Memory B cell (primary cell): ENCODE results near the gene MCHR1.
"Not testable (repeated sequence)": the region's sequence is repeated elsewhere in the genome, so short reads cannot be mapped to it uniquely, and the experiment has no call there.

Source experiments
- ATAC-seq: fragments of 150-1000 bp; cut with Tn5 transposase; 2 replicates; pipeline ENCODE4 v1.10.0; 2021; ENCODE audit warnings: low read depth, mild to moderate bottlenecking, moderate library complexity
- DNase-seq, 2 donors: peaks; one replicate each; pipeline ENCODE4 v3.0.0; 2022; ENCODE audit warnings: low spot score in 2 of 2
- H3K27ac Mint-ChIP-seq: one replicate; pipeline ENCODE4 v1.8.0; 2022; ENCODE audit warnings: mild to moderate bottlenecking, moderate library complexity, mixed read lengths
- H3K27me3 Mint-ChIP-seq: one replicate; pipeline ENCODE4 v1.8.0; 2022; ENCODE audit warnings: mixed read lengths
- H3K36me3 Mint-ChIP-seq: one replicate; pipeline ENCODE4 v1.8.0; 2022; ENCODE audit warnings: mild to moderate bottlenecking, mixed read lengths
- H3K4me1 Mint-ChIP-seq: one replicate; pipeline ENCODE4 v1.8.0; 2022; ENCODE audit warnings: mixed read lengths
- H3K4me3 Mint-ChIP-seq: one replicate; pipeline ENCODE4 v1.8.0; 2022; ENCODE audit warnings: mild to moderate bottlenecking, moderate library complexity, mixed read lengths
- H3K9me3 Mint-ChIP-seq: one replicate; pipeline ENCODE4 v1.8.0; 2022; ENCODE audit warnings: mixed read lengths

MCHR1 gene

DNA sequence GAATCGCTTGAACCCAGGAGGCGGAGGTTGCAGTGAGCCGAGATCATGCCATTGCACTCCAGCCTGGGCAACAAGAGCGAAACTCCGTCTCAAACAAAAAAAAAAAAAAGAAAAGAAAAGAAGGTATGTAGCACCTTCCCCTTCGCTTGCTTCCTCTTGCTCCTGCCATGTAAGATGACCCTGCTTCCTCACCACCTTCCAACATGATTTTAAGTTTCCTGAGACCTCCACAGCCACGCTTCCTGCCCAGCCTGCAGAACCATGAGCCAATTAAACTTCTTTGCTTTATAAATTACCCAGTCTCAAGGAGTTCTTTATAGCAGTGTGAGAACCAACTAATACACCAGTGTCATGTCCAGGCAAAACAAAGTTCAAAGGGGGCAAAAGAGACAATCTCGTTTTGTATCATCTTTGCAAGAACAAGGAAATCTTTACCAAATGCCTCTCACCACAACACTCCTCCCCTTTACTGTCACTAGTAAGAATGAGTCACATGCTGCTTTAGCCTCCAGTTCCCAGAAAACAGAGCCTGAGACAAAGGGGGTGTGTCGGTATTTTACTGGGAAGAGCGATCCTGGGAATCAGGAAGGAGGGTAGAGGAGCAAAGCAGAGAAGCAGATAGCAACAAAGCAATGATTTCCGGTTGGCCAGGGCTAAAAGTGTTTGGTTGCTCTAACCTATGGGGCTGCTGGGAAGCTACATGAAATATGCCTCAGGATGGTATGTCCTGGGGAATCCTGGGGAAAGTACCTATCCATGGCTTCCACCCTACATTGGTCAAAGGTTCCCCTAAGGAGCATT lies 10.5 kb upstream of the MCHR1 start:
- Mint-ChIP-seq H3K9me3 (no peaks in the 10 kb centered on the region), H3K27ac (no peak overlapping the region), H3K27me3 (no peaks in the 10 kb centered on the region), H3K4me1 (peaks cover 4% of the 10 kb centered on the region), H3K4me3 (no peak overlapping the region), H3K36me3 (no peaks in the 10 kb centered on the region)
- ATAC-seq (no peak), DNase-seq (no peak)

DNA sequence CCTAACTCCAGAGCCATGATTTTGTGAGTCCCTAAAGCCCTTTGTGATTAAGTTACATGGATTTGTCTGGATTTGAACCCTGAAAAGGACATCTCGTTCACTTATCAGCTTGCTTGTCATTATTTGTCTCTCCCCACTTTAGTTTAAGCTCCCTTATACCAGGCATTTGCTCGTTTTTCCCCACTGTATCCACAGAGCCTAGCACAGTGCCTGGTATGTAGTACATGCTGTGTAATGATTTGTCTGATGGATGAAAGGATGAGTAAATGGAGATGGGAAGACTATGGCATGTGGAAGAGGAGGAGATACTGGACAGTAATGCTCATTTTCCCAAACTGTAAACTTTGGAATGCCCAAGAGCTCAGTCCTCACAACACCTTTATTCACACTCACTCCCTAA lies 9.2 kb upstream of the MCHR1 start:
- Mint-ChIP-seq H3K4me1 (peaks cover 4% of the 10 kb centered on the region), H3K4me3 (no peak overlapping the region), H3K9me3 (no peaks in the 10 kb centered on the region), H3K36me3 (no peaks in the 10 kb centered on the region), H3K27me3 (no peaks in the 10 kb centered on the region), H3K27ac (no peak overlapping the region)
- ATAC-seq = no peak
- no peak for DNase-seq

DNA sequence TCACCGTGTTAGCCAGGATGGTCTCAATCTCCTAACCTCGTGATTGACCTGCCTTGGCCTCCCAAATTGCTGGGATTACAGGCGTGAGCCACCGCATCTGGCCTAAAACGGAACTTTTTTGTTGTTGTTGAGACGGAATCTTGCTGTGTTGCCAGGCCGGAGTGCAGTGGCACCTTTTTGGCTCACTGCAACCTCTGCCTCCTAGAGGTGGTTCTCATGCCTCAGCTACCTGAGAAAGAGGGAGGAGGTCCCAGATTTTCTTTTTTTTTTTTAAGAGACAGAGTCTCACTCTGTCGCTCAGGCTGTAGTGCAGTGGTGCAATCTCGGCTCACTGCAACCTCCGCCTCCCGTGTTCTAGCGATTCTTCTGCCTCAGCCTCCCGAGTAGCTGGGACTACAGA lies 7.9 kb upstream of the MCHR1 start:
- Mint-ChIP-seq H3K4me3 (no peak overlapping the region), H3K27ac (no peak overlapping the region), H3K36me3 (no peaks in the 10 kb centered on the region), H3K4me1 (peaks cover 4% of the 10 kb centered on the region), H3K9me3 (no peaks in the 10 kb centered on the region), H3K27me3 (no peaks in the 10 kb centered on the region)
- no peak for DNase-seq
- ATAC-seq = no peak

DNA sequence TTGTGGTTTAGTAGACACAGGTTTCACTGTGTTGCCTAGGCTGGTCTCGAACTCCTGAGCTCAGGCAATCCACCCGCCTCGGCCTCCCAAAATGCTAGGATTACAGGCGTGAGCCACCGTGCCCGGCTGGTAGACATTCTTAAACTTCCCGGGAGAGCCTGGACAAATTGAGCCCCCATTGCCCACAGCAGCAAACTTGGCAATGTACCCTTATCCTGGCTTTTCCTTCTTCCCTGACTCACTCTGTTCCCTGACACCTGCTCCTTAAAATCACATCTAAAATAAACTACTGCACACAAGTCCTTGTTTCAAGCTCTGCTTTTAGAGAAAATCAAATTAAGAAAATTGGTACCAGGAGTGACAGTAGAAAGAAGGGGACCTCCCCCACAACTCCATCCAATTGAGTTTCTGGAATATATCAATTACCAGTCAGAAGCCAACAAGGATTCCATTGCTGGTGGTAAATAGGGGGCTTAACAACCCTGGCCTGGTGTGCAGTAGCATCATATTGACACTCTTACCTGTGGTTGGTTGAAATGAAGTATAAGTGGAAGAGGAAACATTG lies 7.4 kb upstream of the MCHR1 start:
- ATAC-seq (no peak), DNase-seq (no peak)
- H3K4me3 Mint-ChIP-seq = no peak overlapping the region
- H3K27ac Mint-ChIP-seq = no peak overlapping the region
- H3K9me3 Mint-ChIP-seq = no peaks in the 10 kb centered on the region
- H3K4me1 Mint-ChIP-seq = peaks cover 4% of the 10 kb centered on the region
- no peaks in the 10 kb centered on the region for H3K36me3 Mint-ChIP-seq
- H3K27me3 Mint-ChIP-seq = no peaks in the 10 kb centered on the region

DNA sequence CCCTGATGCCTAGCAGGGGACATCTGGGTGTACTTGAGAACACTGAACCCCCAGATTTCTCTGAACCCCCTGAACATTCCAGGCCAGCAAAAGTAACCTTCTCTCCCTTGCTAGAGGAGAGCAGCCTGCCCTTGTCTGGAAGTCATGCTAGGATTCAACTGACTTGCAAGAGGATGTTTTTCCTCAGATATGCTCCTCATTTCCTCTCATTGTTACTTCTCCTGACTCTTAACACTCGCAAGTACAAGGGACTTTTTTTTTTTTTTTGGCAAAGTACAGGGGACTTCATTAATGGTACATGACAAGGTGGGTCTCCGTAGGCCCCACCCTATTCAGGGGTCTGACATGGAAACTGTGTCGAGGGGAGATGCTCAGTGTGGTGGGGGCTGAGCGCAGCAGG lies 6.3 kb upstream of the MCHR1 start:
- H3K9me3 Mint-ChIP-seq = no peaks in the 10 kb centered on the region
- no peak for ATAC-seq
- no peak overlapping the region for H3K4me3 Mint-ChIP-seq
- no peak overlapping the region for H3K27ac Mint-ChIP-seq
- DNase-seq = no peak
- H3K4me1 Mint-ChIP-seq = peaks cover 4% of the 10 kb centered on the region
- no peaks in the 10 kb centered on the region for H3K36me3 Mint-ChIP-seq
- no peaks in the 10 kb centered on the region for H3K27me3 Mint-ChIP-seq

DNA sequence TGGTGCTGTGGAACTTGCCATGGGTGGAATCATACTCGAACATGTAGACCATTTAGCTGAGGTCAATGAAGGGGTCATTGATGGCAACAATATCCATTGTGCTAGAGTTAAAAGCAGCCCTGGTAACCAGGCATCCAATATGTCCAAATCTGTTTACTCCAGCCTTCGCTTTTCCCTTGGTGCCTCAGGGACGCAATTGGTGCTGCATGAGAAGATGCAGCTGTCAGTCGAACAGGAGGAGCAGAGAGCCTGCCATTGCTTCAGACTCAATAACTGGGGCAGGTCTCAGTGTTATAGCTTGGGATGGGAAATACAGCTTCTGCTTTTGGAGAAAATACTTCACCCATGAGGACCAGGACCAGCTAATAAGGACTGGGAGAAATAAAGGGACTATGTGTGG lies 5.0 kb upstream of the MCHR1 start:
- Mint-ChIP-seq H3K4me1 (peaks cover 3% of the 10 kb centered on the region), H3K4me3 (no peak overlapping the region), H3K9me3 (no peaks in the 10 kb centered on the region), H3K36me3 (no peaks in the 10 kb centered on the region), H3K27ac (no peak overlapping the region), H3K27me3 (peaks cover 3% of the 10 kb centered on the region)
- ATAC-seq = no peak
- no peak for DNase-seq

DNA sequence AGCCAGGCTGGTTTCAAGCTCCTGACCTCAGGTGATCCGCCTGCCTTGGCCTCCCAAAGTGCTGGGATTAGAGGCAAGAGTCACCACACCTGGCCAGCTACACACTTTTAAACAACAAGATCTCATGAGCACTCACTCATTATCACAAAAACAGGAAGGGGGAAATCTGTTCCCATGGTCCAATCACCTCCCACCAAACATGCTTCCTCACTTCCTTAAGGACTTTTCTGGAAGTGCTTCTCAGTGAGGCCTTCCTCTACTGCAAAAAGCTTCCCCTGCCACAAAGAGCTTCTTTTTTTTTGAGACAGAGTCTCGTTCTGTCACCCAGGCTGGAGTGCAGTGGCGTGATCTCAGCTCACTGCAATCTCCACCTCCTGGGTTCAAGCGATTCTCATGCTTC lies 3.1 kb upstream of the MCHR1 start:
- H3K4me1 Mint-ChIP-seq, ATAC-seq, H3K36me3 Mint-ChIP-seq, DNase-seq, H3K4me3 Mint-ChIP-seq, H3K9me3 Mint-ChIP-seq, H3K27ac Mint-ChIP-seq: not testable (repeated sequence)
- H3K27me3 Mint-ChIP-seq = peaks cover 16% of the 10 kb centered on the region

DNA sequence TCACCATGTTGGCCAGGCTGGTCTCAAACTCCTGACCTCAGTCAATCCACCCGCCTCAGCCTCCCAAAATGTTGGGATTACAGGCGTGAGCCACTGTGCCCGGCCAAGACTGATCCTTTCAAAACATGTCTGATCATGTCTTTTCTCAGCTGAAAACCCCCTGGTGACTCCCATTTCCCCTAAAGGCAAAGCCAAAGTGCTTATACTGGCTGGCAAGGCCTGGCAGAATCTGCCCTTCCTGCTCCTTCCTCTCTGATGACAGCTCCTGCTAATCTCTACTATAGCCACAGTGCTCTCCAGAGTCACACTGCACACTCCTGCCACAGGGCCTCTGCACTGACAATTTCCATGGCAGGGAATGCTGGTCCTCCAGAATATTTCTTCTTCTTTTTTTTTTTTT lies 2.6 kb upstream of the MCHR1 start:
- no peak for ATAC-seq

DNA sequence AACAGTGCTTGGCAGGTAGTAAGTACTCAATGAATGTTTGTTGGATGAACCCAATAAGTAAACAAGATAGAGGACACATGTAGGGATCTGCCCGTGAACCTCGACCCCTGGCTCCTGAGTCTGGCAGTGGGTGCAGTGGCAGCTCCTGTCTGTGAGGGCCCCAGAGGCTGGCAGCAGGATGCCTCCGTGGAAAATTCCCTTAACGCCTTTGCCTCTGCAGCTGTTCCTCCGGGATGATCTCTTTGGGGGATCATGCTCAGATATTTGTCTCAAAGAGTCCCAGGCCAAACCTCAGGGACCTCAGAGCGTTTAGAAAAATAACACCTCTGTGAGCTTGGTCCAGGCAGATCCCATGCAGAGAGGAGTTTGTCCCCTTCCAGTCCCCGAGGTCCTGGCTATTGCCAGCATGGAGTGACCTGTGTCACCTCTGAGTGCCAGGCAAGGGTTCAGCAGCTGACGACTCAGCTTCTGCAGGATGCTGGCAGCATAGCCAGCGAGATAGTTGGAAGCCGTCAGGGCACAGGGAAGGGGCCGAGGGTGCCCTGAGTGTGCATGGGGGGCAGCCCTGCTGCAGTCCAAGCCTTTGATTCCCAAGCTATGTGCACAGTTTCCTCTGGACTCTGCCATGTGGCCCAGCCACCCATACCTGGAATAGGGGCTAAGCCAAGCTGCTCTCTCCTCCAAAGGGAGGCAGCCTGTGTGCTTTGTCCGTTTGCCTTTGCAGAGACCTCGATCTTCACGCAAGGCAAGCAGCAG lies 613 bp upstream of the MCHR1 start:
- no peaks in the 10 kb centered on the region for H3K36me3 Mint-ChIP-seq
- no peak overlapping the region for H3K27ac Mint-ChIP-seq
- no peak for DNase-seq
- H3K4me3 Mint-ChIP-seq = no peak overlapping the region
- H3K27me3 Mint-ChIP-seq = peaks cover 19% of the 10 kb centered on the region
- H3K9me3 Mint-ChIP-seq = no peaks in the 10 kb centered on the region
- no peak for ATAC-seq
- peaks cover 7% of the 10 kb centered on the region for H3K4me1 Mint-ChIP-seq

More for the DNA sequence above, 2.6 kb upstream of the MCHR1 start:
- DNase-seq = no peak
- Mint-ChIP-seq H3K27me3 (peaks cover 19% of the 10 kb centered on the region), H3K4me3 (no peak overlapping the region), H3K36me3 (no peaks in the 10 kb centered on the region), H3K4me1 (peaks cover 3% of the 10 kb centered on the region), H3K9me3 (no peaks in the 10 kb centered on the region), H3K27ac (no peak overlapping the region)

DNA sequence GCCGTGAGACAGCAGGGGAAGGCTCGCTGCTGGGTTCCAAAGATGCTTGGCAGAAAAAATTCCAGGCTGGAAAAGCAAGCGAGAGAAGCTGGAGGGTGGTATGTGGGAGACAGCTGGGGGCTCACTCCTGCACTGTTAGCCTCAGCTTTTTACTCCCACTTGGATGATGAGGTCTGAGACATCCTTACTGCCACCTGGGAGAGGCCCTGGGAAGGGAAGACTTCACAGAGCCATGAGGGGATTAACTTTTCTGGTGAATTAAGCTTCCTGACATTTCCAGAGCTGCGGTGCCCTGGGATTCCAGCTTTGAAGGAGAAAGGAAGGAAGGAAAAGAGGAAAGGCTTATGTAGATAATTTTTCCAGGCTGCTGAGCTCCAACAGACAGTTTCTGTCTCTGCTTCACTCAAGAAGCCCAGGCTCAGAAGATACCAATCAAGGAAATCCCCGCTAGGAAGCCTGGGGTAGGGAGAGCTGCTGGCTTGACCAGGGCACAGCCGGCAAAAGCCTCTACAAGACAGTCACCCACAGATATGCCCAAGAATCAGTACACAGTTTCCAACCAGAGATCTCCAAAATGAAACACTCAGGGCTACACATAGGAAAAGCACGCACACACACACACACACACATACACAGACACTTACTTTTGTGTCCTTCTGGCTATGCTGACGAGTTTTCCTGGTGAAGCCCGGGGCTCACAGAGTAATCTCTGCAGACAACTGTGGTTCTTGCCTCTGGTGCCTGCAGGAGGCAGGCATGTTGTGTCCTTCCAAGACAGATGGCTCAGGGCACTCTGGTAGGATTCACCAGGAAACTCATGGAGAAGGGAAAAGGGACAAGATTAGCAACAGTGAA lies 907 bp downstream of the MCHR1 start:
- ATAC-seq (no peak), DNase-seq (no peak)
- H3K4me1 Mint-ChIP-seq = peaks cover 7% of the 10 kb centered on the region
- peaks cover 19% of the 10 kb centered on the region for H3K27me3 Mint-ChIP-seq
- H3K27ac Mint-ChIP-seq = no peak overlapping the region
- no peak overlapping the region for H3K4me3 Mint-ChIP-seq
- H3K36me3 Mint-ChIP-seq = no peaks in the 10 kb centered on the region
- no peaks in the 10 kb centered on the region for H3K9me3 Mint-ChIP-seq

DNA sequence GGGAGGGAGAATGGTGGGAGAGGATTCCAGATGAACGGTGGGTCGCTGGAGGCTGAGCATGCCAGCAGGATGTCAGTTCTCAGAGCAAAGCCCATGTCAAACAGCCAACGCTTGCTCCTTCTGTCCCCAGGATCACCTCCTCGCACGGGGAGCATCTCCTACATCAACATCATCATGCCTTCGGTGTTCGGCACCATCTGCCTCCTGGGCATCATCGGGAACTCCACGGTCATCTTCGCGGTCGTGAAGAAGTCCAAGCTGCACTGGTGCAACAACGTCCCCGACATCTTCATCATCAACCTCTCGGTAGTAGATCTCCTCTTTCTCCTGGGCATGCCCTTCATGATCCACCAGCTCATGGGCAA lies 1.5 kb downstream of the MCHR1 start:
- ATAC-seq (no peak), DNase-seq (no peak)
- Mint-ChIP-seq H3K27ac (no peak overlapping the region), H3K4me3 (no peak overlapping the region), H3K27me3 (peaks cover 19% of the 10 kb centered on the region), H3K4me1 (peaks cover 9% of the 10 kb centered on the region), H3K9me3 (no peaks in the 10 kb centered on the region), H3K36me3 (no peaks in the 10 kb centered on the region)

DNA sequence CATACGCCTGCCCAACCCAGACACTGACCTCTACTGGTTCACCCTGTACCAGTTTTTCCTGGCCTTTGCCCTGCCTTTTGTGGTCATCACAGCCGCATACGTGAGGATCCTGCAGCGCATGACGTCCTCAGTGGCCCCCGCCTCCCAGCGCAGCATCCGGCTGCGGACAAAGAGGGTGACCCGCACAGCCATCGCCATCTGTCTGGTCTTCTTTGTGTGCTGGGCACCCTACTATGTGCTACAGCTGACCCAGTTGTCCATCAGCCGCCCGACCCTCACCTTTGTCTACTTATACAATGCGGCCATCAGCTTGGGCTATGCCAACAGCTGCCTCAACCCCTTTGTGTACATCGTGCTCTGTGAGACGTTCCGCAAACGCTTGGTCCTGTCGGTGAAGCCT lies 2.2 kb downstream of the MCHR1 start:
- no peaks in the 10 kb centered on the region for H3K9me3 Mint-ChIP-seq
- peaks cover 21% of the 10 kb centered on the region for H3K27me3 Mint-ChIP-seq
- no peaks in the 10 kb centered on the region for H3K36me3 Mint-ChIP-seq
- peaks cover 9% of the 10 kb centered on the region for H3K4me1 Mint-ChIP-seq
- no peak for DNase-seq
- H3K27ac Mint-ChIP-seq = no peak overlapping the region
- ATAC-seq = no peak
- H3K4me3 Mint-ChIP-seq = no peak overlapping the region

DNA sequence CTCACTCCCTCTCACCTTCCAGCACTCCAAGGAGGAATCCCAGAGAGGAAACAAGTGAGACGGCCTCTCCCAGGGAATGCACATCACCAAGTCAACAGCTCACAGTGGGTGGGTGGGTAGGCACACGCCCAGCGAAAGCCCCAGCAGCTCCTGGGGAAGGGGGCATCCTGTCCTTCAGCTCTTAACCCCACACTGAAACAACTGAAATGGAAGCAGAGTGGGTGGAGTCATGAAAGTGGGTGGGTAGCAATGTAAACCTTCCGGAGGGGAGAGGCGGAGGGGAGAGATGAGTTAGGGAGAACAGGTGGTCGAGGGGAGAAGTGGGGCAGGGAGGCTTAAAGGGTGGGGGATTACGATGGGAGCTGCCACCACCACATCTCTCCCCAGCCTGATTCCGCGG lies 5.4 kb downstream of the MCHR1 start:
- ATAC-seq (no peak), DNase-seq (no peak)
- Mint-ChIP-seq H3K4me3 (peak overlapping the region; percentile 24), H3K27me3 (peaks cover 15% of the 10 kb centered on the region), H3K36me3 (no peaks in the 10 kb centered on the region), H3K4me1 (peaks cover 6% of the 10 kb centered on the region), H3K9me3 (no peaks in the 10 kb centered on the region), H3K27ac (no peak overlapping the region)

DNA sequence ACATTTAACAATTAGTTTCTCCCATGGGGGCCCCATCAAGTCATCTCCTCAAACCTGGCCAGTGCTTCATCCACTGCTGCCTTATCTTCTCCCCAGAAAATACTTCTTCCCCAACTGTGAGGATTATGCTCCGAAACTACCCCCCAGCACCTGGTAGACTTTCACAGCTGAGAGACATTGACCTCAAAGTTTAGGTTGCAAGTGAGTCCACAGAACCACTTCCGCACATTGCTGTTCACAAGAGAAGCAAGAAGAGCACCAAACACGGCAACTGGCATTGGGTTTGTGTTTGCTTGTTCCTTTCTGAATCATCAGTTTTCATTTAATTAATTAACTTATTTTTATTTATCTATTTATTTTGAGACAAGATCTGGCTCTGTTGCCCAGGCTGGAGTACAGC lies 6.1 kb downstream of the MCHR1 start:
- no peak overlapping the region for H3K4me3 Mint-ChIP-seq
- no peaks in the 10 kb centered on the region for H3K36me3 Mint-ChIP-seq
- H3K27ac Mint-ChIP-seq = no peak overlapping the region
- H3K4me1 Mint-ChIP-seq = peaks cover 6% of the 10 kb centered on the region
- no peaks in the 10 kb centered on the region for H3K9me3 Mint-ChIP-seq
- ATAC-seq (no peak), DNase-seq (no peak)
- H3K27me3 Mint-ChIP-seq = peaks cover 12% of the 10 kb centered on the region
